Activated B cell treated with CpG ODN at 0.5 μM for 24 hours (primary cell): ENCODE results near the gene LAMA3. TPM values are rescaled to one million over a fixed set of nuclear protein-coding genes. Genes with fewer than 3 reads are reported as not detected.

Source experiments
- ATAC-seq: fragments of 200-7000 bp; cut with Tn5 transposase; one replicate; pipeline ENCODE4 v1.10.0; 2021; ENCODE audit warnings: low read depth, mild to moderate bottlenecking, moderate library complexity
- CTCF ChIA-PET: fragments of 350-600 bp; sonication (Branson Sonifier 250); formaldehyde crosslinking; loops from one replicate; lab custom pipeline; 2021; ENCODE audit warnings: antibody characterized with exemption; lab: Charles Lee
- POLR2A ChIA-PET: fragments of 350-600 bp; sonication (Branson Sonifier 250); formaldehyde crosslinking; loops from one replicate; lab custom pipeline; 2021; ENCODE audit warnings: antibody characterized with exemption; lab: Charles Lee
- DNase-seq: peaks from one replicate; pipeline ENCODE4 v3.0.0; 2022
- H3K27ac Mint-ChIP-seq: one replicate; pipeline ENCODE4 v1.8.0; 2020; ENCODE audit warnings: mixed read lengths
- H3K27me3 Mint-ChIP-seq: one replicate; pipeline ENCODE4 v1.8.0; 2021; ENCODE audit warnings: mixed read lengths
- H3K36me3 Mint-ChIP-seq: one replicate; pipeline ENCODE4 v1.8.0; 2021; ENCODE audit warnings: low read depth, mixed read lengths
- H3K4me1 Mint-ChIP-seq: one replicate; pipeline ENCODE4 v1.8.0; 2021; ENCODE audit warnings: mixed read lengths
- H3K4me3 Mint-ChIP-seq: one replicate; pipeline ENCODE4 v1.8.0; 2020; ENCODE audit warnings: mild to moderate bottlenecking, mixed read lengths
- H3K9me3 Mint-ChIP-seq: one replicate; pipeline ENCODE4 v1.8.0; 2020; ENCODE audit warnings: mixed read lengths
- CTCF ChIP-seq: fragments of 200-600 bp; IDR thresholded peaks from one replicate; pipeline ENCODE4 v1.8.0; 2022; ENCODE audit warnings: antibody characterized with exemption, mild to moderate bottlenecking
- intact Hi-C: fragments of 100-400 bp; cut with micrococcal nuclease; formaldehyde crosslinking; loops from one replicate; pipeline ENCODE4 v1.15.1; 2024
- total RNA-seq: library from RNA; stranded (reverse); gene quantifications from 2 replicates; pipeline ENCODE4 v1.2.3, GENCODE V29; 2022

LAMA3 gene
- total RNA-seq, 1 donor from 2014 or later, result not detected

GRCh38 chr18:23953984-23954383, 264.7 kb downstream of the LAMA3 start:
- ChIA-PET CTCF (no interaction called here), POLR2A (no interaction called here)
- no peaks in the 10 kb centered on the region for H3K9me3 Mint-ChIP-seq
- H3K27ac Mint-ChIP-seq, result no peak overlapping the region
- no peak for TF ChIP-seq CTCF
- no peak for ATAC-seq
- no peak for DNase-seq
- H3K27me3 Mint-ChIP-seq, result peaks cover 2% of the 10 kb centered on the region
- no peaks in the 10 kb centered on the region for H3K36me3 Mint-ChIP-seq
- no peak overlapping the region for H3K4me3 Mint-ChIP-seq
- H3K4me1 Mint-ChIP-seq, result no peaks in the 10 kb centered on the region
- intact Hi-C loops, result no loop called here

GRCh38 chr18:23956483-23956882, 267.2 kb downstream of the LAMA3 start:
- intact Hi-C loops, result no loop called here
- Mint-ChIP-seq H3K27ac (no peak overlapping the region), H3K4me3 (no peak overlapping the region), H3K27me3 (peaks cover 2% of the 10 kb centered on the region), H3K4me1 (no peaks in the 10 kb centered on the region), H3K36me3 (no peaks in the 10 kb centered on the region), H3K9me3 (no peaks in the 10 kb centered on the region)
- DNase-seq (no peak), ATAC-seq (no peak)
- ChIA-PET CTCF (no interaction called here), POLR2A (no interaction called here)
- TF ChIP-seq CTCF, result no peak

GRCh38 chr18:23958036-23958435, 268.8 kb downstream of the LAMA3 start:
- DNase-seq, result no peak
- Mint-ChIP-seq H3K4me1 (no peaks in the 10 kb centered on the region), H3K9me3 (no peaks in the 10 kb centered on the region), H3K27me3 (peaks cover 2% of the 10 kb centered on the region), H3K27ac (no peak overlapping the region), H3K36me3 (no peaks in the 10 kb centered on the region), H3K4me3 (no peak overlapping the region)
- CTCF ChIA-PET, result no interaction called here
- TF ChIP-seq CTCF, result no peak
- no peak for ATAC-seq
- intact Hi-C loops, result no loop called here
- POLR2A ChIA-PET, result no interaction called here

- Mint-ChIP-seq H3K4me1 (peaks cover 47% of the 10 kb centered on the region), H3K27ac (no peak overlapping the region), H3K9me3 (no peaks in the 10 kb centered on the region), H3K36me3 (no peaks in the 10 kb centered on the region), H3K27me3 (no peaks in the 10 kb centered on the region), H3K4me3 (no peak overlapping the region)
- intact Hi-C loops, result loop anchor here (1.0 kb wide), 1 partner anchor 156 kb away; no protein-coding TSS in a partner anchor
- ChIA-PET CTCF (no interaction called here), POLR2A (no interaction called here)
- TF ChIP-seq CTCF, result no peak
- DNase-seq (no peak), ATAC-seq (no peak)
Observed at GRCh38 chr18:23963443-23964165, 274.4 kb downstream of the LAMA3 start.

- no peak overlapping the region for H3K4me3 Mint-ChIP-seq
- no peak for TF ChIP-seq CTCF
- ChIA-PET CTCF (interaction anchor here (1.4 kb wide), 1 partner anchor 45 kb away, joined by 4 read pairs; no protein-coding TSS in a partner anchor), POLR2A (no interaction called here)
- H3K27me3 Mint-ChIP-seq, result no peaks in the 10 kb centered on the region
- H3K9me3 Mint-ChIP-seq, result no peaks in the 10 kb centered on the region
- no peaks in the 10 kb centered on the region for H3K36me3 Mint-ChIP-seq
- DNase-seq, result no peak
- intact Hi-C loops, result no loop called here
- H3K4me1 Mint-ChIP-seq, result peaks cover 56% of the 10 kb centered on the region
- ATAC-seq, result no peak
- peak overlapping the region; percentile 66 for H3K27ac Mint-ChIP-seq
Observed at GRCh38 chr18:23964282-23965238, 275.3 kb downstream of the LAMA3 start.
